ENCODE results near the gene ZNF487.

- TF ChIP-seq CTCF (IDR thresholded peaks at IDR 0.05) = no peak
- no peak for TF ChIP-seq POLR2A (IDR thresholded peaks at IDR 0.05)
- TF ChIP-seq EP300 (IDR thresholded peaks at IDR 0.05) = no peak
These were observed 42.4 kb downstream of the ZNF487 start for GRCh38 chr10:43479275-43479674.
